ENCODE results near the gene THAP10.

GRCh38 chr15:70870051-70870450 lies 22.2 kb downstream of the THAP10 start:
- TF ChIP-seq POLR2A (IDR thresholded peaks at IDR 0.05), result no peak
- TF ChIP-seq, protein P1, sequence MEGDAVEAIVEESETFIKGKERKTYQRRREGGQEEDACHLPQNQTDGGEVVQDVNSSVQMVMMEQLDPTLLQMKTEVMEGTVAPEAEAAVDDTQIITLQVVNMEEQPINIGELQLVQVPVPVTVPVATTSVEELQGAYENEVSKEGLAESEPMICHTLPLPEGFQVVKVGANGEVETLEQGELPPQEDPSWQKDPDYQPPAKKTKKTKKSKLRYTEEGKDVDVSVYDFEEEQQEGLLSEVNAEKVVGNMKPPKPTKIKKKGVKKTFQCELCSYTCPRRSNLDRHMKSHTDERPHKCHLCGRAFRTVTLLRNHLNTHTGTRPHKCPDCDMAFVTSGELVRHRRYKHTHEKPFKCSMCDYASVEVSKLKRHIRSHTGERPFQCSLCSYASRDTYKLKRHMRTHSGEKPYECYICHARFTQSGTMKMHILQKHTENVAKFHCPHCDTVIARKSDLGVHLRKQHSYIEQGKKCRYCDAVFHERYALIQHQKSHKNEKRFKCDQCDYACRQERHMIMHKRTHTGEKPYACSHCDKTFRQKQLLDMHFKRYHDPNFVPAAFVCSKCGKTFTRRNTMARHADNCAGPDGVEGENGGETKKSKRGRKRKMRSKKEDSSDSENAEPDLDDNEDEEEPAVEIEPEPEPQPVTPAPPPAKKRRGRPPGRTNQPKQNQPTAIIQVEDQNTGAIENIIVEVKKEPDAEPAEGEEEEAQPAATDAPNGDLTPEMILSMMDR (IDR thresholded peaks at IDR 0.05), result no peak
